Lung microvascular endothelial cell (primary cell): ENCODE results near the gene ARHGAP42. TPM values are rescaled to one million over a fixed set of nuclear protein-coding genes. Genes with fewer than 3 reads are reported as not detected.
"Not testable (repeated sequence)": the region's sequence is repeated elsewhere in the genome, so short reads cannot be mapped to it uniquely, and the experiment has no call there.

ENCODE experiments used
- DNase-seq, 2 donors: peaks; one replicate each; pipeline versions ENCODE4 v3.0.0 to v3.0.0-alpha.2; 2010; ENCODE audit warnings: low read depth in 2 of 2
- total RNA-seq: library from RNA; depleted of rRNA; stranded (reverse); fragments of >200 nt; gene quantifications from 2 replicates; pipeline ENCODE4 v1.2.1, GENCODE V29; 2014

The ARHGAP42 gene
- total RNA-seq: 2.4 and 7.1 TPM in 2 replicates

DNA sequence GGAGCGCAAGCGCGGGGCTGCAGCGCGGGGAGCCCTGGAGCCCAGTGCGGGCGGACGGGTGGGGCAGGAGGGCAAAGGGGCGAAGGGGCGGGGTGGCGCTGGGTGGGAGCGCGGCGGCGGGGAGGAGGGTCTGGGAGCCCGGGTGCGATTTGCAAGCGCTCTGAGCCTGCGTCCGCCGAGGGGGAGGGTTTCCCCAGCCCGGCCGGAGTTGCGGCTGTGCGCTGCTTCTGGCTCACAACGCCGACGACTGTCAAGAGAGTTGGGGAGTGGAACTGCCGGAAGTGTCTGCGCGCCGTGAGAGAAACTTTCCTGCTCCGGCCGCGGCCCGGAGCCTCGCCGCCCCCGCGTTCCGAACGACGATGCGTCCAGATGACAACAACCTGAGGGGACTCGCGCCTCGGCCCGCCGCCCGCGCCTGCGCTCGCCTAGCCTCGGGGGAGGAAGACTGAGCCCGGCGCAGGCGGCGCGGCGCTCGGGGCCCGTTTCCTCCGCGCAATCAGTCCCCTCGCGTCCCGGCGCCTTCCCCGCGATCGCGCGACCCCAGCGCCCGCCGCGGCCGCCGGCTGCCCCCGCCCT lies at the start of gene ARHGAP42:
ARHGAP42 (plus strand) TSS at position 235 of the 576 bp plus-strand sequence. CDS start 391 bp downstream, outside the sequence.
- DNase-seq: peak; percentile 63 to 66

DNA sequence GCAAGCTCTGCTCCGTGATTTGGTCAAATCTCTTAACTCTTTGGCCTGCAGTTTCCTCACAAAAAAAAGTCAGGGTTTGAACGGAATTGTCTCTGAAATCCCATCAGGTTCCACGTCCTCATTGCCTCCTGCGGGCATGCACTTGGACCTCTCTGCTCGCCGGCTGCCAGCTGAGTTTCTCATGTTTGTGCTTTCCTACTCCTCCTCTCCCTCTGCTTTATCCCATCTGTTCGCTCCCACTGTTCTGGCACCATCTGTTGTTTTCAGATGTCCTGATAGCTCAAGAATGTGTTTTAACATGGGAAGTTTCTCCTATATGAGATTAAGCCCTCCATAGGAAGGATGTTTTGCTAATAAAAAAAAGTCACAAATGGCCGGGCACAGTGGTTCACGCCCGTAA lies 49.4 kb upstream of the ARHGAP42 start:
- no peak for DNase-seq

DNA sequence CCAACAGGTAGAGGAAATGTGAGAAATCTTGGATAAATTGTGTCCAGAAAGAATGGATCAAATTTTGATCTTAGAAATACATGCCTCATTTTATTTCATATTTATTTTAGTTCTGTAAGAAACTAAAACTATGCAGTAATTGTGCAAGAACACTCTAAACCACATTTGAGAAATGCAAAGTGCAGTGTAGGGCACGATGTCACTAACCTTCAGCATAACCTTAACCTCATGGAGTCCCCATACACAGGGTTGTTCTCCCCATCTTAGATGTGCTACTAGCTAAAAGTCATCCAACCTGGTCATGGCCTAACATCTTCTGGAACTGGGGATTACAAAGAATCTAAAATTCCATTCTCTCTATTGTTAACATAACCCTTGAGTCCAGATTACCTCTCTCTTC lies 48.4 kb upstream of the ARHGAP42 start:
- no peak for DNase-seq

DNA sequence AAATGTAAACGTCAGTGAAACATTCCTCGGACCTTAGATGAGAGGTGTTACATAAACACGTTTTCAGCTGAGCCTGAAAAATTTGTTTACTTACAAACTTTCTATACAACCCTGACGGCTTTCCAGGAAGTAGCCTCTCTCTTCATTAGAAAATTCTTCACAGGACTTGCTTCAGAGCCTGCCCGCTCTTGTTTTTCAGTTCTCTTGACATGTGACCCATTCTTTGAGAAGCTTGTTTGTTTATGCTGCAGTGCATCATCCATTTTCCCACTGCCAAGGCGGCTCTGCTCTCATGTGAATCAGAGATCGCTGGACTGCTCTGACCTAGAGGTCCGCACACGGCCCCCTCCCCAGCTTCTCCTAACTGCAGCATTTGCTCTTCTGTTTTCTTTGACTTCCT lies 47.9 kb upstream of the ARHGAP42 start:
- DNase-seq: peak in 1 of 2 donors; percentile 82

DNA sequence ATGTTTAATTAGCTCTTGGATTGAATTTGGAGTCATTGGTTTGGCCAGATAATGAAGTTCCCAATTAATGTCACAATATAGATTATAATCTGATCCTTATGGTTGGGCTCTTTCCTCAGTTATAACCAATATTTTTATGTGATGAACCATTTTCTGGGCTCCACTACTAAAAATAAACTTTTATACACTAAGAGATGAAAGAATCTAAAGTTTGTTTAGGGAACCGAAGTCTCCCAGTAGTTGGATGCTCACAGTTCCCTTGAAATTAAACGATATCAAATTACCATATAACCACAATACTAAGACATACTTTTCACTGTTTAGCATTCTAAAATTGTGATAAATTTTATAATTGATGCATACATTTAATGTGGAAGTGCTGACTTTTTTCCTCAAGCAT lies 47.0 kb upstream of the ARHGAP42 start:
- DNase-seq: no peak

GRCh38 chr11:100640646-100641045 lies 46.4 kb upstream of the ARHGAP42 start:
- DNase-seq: no peak

- no peak for DNase-seq
Measured at GRCh38 chr11:100641456-100641855, 45.6 kb upstream of the ARHGAP42 start.

GRCh38 chr11:100646545-100646944 lies 40.5 kb upstream of the ARHGAP42 start:
- DNase-seq: no peak

DNA sequence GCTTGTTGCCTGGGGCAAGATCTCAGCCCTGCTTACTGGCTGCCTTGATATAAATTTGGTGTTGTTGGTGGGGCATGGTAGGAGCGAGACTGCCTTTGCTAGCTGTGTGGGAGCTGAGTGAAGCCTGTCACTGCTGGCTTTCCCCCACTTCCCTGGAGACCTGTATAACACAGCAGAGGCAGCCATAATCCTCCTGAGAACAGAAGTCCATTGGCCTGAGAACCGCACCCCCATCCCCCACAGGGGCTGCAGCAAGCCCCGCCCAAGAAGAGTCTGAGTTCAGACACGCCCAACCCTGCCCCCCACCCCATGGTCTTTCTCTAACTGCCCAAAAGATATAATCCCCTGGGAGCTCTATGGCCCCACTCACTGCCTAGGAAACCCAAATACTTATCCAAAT lies 39.2 kb upstream of the ARHGAP42 start:
- no peak for DNase-seq

- DNase-seq: no peak
Measured at GRCh38 chr11:100663583-100663982, 23.5 kb upstream of the ARHGAP42 start.

- no peak for DNase-seq
Measured at GRCh38 chr11:100663996-100664395, 23.1 kb upstream of the ARHGAP42 start.

GRCh38 chr11:100666816-100667215 lies 20.3 kb upstream of the ARHGAP42 start:
- DNase-seq: not testable (repeated sequence)

DNA sequence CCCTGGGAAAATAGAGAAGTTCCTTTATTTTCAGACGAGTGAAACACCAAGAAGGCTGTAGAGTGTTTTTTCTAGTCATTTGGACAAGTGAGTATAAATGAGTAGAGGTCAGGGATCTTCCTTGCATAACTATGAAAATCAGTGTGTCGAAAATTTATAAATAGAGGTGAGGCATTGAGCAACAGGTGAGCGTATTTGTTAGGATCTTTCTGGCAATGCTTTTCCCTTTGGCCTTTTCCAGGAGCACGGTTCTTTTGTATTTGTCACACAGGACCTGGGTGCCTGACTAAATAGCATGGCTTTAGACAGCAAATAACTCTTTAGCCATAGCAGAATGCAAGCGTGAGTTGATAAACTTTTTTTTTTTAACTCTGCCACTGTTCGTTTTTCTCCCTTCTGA lies 19.6 kb upstream of the ARHGAP42 start:
- no peak for DNase-seq

- no peak for DNase-seq
Measured at GRCh38 chr11:100670140-100670539, 16.9 kb upstream of the ARHGAP42 start.

DNA sequence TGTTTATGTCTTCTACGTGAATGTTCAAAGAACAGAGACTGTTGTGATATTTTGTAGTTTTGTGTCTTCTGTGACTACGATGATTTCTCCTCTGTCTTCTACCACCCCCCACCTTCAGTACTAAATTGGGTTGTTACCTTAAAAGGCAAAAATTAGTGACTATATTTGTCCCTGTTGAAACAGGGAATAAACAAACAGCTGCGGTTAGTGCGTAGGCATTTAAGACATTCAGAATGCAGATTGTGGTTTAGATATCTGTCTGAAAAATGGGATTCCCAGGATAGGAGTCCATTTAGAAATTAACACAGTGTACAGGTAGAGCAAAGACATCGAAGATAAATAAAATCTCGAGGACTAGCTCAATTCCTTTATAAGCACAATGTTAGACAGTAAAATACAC lies 15.6 kb upstream of the ARHGAP42 start:
- DNase-seq: no peak

- no peak for DNase-seq
Measured at GRCh38 chr11:100672498-100673033, 14.5 kb upstream of the ARHGAP42 start.

DNA sequence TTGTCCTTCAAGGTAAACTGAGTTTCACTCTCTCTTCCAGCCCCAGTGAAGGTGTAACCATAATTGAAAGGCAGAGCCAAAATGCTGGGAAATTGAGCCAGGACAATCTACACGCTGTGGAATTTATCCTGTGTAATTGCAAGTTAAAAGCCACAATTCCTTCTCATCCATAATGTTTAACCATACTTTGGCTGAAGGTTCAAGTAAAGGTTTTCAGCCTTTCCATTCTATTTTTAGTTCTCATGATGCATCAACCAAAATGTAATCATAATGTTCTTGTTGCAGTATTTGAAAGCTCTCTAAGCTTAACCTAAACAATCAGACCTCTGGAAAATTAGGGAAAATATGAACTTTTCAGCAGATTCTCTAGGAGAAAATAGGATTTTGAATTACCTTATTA lies 14.0 kb upstream of the ARHGAP42 start:
- DNase-seq: no peak

DNA sequence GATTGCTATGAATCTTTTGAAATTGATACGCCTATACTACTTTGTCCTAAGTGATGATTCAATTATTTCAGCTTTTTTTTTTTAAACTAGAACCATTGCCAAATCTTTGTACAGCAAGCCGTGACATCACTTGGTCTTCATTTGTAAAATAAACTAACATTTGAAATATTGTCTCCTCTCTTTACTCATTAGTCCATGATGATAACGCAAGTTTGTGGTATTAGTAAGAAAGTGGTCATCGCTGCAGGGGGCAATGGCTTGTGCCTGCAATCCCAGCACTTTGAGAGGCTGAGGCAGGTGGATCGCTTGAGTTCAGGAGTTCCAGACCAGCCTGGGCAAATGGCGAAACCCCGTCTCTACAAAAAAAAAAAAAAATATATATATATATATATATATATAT lies 12.9 kb upstream of the ARHGAP42 start:
- no peak for DNase-seq

DNA sequence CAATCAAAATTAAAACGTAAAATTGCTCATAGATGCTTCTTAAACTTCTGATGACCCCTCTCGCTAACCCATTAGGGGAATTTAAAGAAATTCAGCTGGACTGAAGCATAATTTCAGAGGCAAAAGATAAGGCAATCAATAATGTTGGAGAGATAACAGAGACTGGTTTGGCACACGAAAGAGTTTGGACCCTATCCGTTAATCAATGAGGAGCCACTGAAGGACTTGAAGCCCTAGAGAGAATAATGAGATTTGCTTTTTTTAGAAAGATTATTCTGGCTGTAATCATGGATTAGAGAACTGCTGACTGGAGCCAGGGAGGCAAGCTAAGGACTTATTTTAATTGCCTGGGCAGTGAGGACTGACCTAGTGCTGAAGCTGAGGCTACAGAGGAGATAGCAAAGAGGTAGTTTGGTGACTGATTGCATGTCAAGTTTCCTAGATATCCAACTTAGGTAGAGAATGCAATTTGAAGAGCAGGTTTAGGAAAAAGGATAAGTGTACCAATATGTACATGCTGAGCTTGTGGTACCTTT lies 11.9 kb upstream of the ARHGAP42 start:
- DNase-seq: no peak

DNA sequence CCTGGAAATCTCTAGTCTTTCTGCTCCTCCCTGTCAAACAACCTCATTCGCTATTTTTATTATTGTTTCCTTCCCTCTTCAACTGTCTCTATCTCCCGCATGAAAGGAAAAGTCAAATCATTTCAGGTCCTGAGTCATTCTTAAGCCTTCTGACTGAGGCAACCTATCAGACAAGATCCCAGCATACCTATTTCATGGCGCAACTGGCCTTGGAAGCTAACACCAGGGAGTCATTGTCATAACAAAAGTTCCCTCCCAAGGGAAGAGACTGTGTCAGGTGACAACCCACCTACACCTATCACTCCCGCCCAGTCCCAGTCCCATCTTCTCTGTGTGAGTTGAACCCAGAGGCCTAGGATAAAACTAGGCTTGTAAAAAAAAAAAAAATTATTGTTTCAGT lies 10.2 kb upstream of the ARHGAP42 start:
- no peak for DNase-seq

- DNase-seq: no peak
Measured at GRCh38 chr11:100677796-100678195, 9.3 kb upstream of the ARHGAP42 start.

- no peak for DNase-seq
Measured at GRCh38 chr11:100680070-100680469, 7.0 kb upstream of the ARHGAP42 start.

GRCh38 chr11:100681064-100681502 lies 6.0 kb upstream of the ARHGAP42 start:
- DNase-seq: peak; percentile 56 to 63
